HG03139 (cell line): ENCODE measurements around the gene RPTOR.

Experiments used
- ATAC-seq: cut with Tn5 transposase; IDR thresholded peaks from one replicate; pipeline ENCODE4 v1.9.1; 2021; ENCODE audit not compliant: unreplicated experiment

The RPTOR gene

DNA sequence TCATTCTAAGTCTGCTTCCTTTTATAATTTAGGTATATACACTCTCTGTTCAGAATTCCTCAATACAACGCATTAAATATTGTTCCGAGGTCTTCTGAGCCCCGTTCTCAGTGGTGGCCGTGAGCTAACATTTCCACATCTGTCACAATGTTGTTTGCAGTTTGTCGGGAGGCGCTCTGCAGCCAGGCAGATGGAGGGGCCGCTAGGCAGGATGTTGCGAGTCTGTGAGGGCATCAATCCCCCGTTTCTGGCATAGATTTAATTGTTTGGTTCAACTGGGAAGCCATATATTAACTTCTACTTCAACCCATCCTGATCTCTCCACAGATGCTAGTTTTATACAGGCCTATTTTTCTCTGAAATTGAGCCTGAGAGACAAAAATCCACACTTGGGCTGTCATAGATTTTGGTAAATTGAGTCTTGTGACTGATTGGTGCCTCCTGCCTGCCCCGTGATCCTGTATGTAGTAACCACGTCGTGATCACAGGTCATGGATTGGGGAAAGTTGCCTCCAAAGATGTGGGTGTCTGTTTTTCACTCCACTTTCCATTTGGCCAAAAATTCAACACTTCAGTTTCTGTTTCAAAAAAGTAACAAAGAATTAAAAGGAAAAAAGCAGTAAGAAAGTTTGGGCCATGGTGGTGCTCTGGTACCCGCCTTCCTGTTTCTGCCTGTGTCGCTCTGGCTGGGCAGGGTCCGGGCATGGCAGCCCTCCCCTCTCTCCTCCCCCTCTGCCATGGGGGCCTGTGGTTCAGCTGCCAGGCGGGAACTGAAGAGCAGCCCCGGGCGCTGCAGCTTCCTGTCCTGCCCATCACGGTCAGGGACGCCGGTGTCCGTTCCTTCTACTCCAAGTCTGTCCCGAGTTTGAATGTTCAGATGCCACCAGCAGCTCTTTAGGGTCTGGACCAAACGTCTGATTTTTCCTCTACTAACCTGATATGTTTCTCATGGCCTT is 41.5 kb downstream of the RPTOR start:
- no peak for ATAC-seq

DNA sequence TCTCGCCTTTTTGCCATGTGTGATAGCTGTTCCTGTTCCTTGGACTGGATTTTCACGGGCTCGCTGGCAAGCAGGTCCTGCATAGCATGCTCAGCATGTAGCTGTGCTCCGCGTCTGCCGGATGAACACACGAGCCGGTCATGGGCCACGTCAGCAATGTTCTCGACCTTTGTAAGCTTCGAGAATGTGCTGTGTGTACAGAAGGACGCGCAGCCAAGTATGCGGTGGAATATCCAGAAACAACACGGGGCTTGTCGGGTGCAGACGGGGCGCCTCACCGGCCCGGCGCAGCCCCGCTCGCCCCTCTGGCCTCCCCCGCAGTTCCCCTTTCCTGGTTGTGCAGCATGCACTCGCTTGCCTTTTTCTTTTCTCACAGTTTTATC is 42.2 kb downstream of the RPTOR start:
- ATAC-seq: no peak

DNA sequence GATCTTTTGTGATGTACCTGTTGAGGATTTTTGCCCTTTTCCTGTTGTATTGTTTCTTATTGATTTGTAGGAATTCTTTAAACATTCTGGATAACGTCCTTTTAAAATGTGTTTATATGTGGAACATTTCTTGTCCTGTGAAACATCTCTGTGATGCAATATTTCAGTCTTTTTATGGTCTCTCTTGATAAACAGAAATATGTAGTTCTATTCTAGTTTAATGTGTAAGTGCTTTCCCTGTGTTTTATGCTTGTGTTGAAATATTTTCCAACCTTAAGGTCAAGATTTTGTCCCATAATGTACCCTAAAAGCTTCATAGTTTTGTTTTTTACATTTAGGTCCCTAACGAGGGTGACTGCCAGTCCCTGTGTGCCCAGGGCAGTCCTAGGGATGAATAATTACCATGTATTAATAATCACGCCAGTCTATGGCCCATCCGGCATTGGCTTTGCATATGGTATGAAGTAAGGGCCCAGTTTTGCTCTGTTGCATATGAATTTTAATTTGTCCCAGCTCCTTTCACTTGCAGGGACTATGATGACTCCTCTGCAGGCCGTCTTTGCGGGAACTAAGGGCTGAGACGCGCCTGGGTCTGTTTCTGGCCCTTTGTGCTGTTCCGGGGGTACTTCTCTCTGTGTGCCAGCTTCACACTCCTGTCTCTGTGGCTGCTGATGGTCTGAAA is 44.2 kb downstream of the RPTOR start:
- ATAC-seq: no peak

DNA sequence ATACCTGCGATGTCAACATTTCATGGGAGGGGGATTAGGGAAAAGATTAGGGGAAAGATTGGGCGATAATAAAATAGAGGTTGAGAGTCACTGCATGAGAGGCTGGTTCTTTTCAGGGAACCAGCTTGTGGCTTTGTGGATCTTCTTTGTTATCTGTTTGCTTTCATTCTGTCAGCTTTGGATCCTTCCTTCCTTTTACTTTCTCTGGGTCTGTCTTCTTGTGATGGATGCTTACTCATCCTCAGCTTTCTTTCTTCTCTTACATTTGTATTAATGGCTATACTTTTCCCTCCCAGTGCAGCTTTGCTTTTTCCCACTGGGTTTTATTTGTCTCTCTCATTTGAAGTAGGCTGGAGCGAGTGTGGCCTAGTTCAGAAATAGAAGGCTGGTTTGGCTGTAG is 47.1 kb downstream of the RPTOR start:
- no peak for ATAC-seq

DNA sequence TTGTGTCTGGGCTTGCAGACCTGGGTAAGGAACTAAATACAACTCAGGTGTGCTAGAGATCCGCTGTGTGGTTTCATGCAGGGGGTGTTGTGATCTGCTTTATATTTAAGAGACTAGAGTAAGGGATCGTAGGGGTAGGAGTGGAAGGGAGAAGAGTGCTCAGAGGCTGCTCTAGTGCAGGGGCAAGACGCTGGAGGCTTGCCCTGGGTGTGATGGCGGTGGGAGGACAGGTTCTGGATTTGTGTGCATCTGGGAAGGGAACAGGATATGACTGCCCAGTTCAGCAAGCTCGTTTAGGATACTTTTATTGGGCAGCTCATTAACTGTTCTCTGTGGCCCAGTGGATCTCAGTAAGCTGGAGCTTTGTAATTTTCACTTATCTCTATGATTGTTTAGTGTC is 47.6 kb downstream of the RPTOR start:
- ATAC-seq: no peak

DNA sequence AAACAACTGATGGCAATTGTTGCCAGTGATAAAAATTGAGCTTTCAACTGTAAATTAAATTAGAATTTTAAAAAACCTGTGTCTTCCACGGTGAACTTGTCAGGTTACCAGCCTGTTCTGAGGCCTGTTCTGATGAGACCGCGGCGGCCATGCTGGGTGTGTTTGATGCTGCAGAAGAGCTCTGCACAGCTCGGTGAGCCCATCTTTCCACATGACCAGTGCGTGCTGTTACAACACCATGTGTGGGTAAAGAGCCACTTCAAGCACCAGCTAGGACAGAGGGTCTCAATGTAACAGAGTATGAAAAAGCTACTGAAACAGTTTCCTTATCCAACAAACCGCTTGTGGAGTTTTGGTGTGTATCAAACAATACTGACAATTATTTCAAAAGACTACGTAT is 48.5 kb downstream of the RPTOR start:
- ATAC-seq: no peak

DNA sequence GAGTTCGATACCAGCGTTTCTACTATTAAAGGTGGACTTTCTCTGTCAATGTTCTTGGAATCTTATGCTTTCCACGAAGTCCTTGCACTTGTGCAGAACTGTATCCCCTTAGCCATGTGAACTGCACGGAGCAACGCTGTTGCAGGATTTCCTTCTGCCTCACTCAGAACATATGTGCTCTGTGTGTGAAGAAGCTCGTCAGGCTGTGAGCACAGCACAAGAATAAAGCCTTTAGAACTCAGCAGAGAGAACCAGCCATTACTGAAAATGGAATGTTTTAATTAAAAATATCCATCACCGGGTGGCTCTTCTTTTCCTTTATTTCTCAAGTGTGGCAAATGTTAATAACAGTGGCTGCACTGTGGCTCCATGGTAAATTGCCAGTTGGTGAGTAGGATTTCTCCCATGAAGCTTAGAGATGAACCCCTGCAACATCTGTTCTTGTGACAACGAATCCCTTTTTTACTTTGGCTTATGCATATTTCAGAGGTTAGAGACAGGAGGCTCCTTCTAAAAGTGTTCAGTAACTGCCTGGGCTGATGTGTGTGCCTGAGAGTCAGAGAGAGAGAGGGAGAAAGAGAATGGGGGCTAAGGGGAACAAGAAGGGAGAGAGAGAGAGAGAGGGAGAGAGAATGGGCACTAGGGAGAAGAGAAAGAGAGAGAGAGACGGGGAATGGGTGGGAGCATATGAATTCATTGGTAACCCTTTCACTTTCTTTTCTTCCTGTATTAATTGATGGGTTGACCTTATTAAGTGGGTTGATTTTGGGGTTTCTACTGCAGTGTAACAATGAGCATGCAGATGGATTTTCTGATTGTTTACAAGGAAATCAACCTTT is 50.0 kb downstream of the RPTOR start:
- no peak for ATAC-seq

DNA sequence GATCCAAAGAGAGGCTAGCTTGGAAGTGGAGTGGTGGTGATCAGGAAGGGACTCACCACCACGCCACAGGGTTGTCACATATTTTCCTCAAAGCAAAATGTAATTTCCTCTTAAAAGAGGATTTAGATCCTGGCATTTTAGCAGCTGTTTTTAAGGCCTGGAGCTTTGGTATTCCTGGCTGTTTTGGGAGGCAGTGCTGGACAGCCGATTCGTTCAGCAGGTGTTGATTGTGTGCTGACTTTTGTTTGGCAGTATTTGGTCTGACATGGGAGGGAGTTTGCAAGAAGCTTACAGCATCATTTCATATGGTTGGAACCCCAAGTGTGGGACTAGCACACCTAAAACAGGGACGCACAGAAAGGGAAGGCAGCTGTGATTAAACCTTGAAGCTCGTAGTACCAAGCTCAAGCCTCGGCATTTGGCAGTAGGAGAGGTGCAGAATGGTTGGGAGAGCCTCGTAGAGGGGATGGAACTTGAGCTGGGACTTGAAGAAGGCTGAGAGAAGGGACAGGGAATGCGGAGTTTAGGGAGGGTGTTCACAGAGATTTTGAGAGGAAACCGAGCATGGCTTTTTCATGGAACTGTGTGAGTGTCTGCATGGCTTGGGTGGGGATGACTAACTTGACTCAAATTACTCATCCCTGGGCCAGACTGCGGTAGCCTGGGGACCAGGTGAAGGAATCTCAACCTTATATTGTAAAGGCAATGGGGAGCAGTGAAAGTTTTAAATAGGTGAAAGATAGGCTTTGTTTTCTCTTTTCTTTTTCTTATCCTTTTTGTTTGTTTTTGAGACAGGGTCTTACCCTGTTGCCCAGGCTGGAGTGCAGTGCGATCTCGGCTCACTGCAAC is 52.3 kb downstream of the RPTOR start:
- ATAC-seq: no peak

DNA sequence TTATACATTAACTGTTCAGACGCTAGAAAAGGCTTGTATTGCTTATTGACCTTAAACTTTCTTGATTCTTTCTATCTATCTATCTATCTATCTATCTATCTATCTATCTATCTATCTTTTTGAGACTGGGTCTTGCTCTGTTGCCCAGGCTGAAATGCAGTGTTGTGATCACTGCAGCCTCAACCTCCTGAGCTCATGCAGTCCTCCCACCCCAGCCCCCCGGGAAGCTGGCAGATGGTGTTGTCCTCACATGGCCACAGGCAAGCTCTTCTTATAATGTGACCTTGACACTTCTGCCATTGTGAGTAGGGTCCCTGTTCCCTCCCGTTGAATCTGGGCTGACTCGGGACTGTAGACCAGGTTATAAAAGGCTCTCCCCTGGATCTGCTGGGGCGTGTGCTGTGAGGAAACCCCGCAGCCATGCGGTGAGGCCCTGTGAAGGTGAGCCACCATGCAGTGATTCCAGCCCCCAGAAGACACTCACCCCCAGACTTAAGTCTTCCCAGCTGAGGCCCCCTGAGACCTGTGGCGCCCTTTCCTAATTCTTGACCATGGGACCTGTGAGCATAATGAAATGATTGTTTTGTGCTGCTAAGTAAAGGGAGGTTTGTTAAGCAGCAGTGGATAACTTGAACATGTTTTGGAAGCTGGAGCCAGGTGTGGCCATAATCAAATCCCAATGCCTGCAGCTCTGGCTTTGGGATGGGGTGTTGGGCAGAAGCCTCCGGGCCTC is 54.3 kb downstream of the RPTOR start:
- ATAC-seq: no peak

DNA sequence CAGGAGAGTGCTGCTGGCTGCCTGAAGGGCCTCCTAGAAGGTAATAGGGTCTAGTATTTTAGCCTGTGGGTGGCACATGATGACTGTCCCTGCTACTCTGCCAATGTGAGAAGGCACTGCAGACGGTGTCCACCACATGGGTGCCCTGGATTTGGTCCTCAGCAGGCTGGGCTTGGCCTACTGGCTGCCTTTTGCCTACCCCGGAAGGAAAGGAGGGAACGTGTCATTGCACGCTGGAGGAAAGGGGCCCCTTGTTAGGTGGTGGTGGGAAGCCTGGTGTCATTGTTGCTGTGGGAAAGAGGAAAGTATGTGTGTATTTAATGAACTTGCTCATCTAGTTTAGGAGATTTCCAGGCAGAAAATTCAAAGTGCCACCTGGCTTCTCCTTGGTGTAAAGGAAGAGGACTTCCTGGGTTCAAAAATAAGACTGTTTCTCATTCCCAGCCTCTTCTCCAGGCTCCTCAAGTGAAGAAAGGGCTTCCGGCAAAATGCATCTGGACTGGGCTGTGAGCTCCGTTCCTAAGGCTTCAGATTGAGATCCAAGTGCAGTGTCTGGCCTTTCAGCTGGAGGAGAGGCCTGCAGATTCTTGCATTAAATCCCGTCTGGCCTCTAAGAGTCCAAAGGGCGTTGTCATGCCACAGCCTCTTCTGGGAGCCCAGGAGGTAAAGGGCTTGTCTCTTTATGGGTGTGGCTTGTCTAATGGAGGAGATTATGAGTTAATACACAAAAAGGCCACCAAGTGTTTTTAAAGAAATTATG is 55.1 kb downstream of the RPTOR start:
- ATAC-seq: no peak

DNA sequence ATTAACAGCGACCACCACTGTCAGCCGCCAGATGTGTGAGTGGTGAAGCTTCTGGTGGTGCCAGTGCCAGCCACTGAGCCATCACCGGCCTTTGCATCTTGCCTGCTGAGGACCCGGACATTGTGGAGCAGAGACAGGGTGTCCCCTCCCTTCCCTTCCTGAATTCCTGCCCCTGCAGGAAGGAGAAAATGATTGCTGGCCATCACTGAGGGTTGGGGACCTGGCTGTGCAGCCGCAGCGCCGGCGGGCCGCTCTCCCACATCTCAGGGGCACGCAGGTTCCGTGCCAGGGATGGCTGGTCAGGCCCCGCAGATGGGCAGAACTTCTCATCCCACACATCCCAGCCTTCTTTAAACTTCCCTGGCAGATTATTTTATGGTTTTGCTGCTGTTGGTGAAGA is 56.5 kb downstream of the RPTOR start:
- no peak for ATAC-seq

DNA sequence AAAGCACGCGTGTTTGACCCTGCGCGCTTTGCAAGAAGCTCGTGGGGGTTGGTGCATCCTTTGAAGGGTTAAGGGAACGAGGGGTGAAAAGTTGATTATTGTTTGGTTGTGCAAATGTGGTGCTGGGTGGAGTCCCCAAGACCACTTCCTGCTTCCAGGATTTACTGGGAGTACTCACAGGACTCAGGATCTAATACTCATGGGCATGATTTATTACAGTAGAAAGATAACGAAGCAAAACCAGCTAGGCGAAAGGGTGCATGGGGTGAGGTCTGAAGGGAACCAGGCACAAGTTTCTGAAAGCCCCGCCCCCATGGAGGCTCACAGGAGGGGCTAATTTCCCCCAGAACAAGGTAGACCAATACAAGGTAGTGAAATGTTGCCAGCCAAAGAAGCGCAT is 58.8 kb downstream of the RPTOR start:
- ATAC-seq: no peak

DNA sequence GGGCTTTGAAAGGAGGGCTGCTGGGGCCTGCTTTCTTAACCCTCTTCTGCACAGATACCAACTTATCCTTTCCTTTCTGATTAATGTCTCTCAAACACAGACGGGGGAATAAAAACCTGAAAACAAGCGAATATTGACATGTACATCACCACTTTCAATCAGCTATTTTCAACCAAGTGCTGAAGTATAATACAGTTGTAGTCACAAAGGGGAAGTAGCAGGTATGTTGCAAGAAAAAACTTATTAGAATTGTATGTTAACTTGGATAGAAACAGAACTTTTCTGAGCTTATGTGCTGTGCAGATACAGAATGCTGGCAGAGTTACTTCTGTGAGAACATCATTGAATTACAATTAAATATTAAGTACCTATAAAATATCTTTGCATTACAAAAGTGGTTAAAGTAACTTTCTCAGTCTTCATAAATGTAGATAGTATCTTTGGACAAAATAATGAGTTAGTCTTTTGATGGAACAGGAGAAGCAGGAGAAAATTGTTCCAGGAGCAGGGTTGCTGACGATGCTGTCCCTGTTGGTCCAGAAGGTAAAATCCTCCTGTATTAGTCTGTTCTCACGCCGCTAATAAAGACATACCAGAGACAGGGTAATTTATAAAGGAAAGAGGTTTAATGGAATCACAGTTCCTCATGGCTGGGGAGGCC is 59.5 kb downstream of the RPTOR start:
- no peak for ATAC-seq

DNA sequence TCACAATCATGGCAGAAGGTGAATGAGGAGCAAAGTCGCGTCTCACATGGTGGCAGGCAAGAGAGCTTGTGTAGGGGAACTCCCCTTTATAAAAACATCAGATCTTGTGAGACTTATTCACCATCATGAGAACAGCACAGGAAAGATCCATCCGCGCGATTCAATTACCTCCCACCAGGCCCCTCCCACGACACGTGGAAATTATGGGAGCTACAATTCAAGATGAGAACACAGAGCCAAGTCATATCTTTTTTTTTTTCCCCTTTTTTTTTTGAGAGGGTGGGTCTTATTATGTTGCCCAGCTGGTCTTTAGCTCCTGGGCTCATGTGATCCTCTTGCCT is 60.0 kb downstream of the RPTOR start:
- ATAC-seq: no peak

DNA sequence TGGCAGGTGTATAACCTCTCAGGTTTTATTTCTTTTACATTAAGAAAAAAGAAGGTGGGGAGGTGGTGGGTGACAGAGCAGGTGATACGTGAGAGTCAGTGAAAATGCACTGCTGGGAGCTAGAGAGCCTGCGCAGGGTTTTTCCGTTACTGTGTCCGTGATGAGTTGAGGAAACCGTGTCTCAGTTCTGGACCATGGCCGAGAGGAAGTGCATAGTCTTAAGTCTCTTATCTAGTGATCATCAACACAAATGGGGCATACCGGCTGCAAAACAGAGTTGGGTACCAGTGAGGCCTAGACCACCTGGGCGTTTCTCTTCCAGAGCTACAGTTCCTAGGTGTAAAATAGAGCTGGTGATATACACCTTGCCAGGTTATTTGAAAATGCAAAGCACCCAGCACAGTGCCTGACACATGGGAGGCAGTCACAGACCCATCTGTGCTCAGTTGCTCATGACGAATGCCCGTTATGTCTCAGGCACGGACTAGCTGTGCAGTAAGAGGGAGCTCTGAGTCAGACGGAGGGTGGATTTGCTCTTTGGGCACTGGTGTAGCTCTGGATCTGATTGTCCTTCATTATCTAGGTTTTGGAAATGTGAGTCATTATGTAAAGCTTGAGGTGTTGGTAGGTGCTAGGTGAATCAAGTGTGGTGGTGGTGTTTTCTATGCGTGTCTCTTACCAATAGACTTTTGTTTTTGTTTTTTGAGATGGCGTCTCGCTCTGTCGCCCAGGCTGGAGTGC is 60.9 kb downstream of the RPTOR start:
- peak; percentile 54 for ATAC-seq

DNA sequence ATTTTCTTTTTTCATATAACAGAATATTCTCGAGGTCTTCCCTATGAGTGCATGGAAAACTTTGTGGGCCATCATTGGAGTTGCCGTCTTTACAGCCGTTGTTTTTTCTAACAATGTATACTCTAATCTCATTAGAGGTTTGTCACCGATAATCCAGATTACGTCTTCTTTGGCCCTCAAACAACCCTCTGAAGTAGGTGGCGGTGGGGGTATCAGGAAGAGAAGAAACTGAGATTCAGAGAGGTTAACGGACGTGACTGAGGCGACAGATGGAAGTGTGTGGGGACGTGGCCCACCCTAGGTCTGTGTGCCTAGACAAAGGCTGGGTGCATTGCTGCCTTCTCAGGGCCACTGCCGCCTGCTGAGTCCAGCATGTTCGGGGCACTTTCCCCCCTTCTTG is 63.7 kb downstream of the RPTOR start:
- ATAC-seq: no peak

DNA sequence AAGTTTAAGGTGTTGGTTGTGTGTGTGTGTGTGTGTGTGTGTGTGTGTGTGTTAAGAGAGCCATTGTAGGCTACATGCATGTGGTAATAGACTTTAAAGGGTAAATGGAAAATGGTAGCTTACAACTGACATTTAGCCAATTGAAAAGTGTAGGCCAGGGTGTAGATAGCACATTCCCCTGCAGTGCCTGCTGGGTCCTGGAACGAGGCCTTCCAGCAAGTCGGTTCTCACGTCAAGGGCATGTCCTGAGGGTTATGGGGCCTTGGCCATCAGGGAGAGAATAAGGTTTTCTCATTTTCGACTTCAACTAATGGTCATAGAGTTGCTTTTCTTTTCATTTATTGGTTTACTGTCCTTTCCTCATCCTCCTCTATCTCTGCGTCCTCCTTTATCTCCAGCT is 65.1 kb downstream of the RPTOR start:
- no peak for ATAC-seq

DNA sequence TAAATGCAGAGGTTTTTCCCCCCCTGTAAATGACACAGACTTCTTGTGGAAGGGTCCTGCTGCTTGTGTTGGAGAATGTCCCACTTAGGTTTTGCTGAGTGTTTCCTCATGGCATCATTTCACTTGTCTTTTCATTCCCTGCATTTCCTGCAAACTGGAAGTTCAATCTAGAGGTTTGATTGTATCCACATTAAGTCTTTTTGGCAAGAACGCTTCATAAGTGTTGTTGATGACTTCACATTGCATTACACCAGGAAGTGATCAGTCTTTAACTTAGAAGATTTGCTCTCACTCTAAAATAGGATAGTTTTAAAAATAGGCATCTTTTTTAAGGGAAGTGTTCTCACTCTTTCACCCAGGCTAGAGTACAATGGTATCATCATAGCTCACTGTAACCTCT is 67.2 kb downstream of the RPTOR start:
- no peak for ATAC-seq
